Measurements from ENCODE around the gene ATP6V1F.

DNA sequence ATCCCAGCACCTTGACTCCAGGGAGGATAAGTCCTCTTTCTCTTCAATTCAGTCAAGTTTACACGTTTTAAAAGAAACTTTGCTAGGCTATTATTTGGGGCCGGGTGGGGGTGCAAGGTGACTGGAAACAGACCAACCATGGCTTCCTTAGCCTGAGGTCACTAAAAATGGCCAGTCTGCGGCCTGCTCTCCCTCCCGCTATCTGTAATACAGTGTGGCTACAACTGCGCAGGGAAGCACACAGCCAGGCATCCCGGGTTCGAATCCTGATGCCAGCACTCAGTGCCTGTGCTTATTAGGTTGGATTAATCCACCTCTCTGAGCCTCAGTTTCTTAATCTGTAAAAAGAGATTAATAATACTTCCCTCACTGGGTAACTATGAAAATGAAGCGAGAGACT, 19.5 kb downstream of the ATP6V1F start:
- TF ChIP-seq POLR2A (IDR thresholded peaks at IDR 0.05), result no peak
- TF ChIP-seq, protein P1, sequence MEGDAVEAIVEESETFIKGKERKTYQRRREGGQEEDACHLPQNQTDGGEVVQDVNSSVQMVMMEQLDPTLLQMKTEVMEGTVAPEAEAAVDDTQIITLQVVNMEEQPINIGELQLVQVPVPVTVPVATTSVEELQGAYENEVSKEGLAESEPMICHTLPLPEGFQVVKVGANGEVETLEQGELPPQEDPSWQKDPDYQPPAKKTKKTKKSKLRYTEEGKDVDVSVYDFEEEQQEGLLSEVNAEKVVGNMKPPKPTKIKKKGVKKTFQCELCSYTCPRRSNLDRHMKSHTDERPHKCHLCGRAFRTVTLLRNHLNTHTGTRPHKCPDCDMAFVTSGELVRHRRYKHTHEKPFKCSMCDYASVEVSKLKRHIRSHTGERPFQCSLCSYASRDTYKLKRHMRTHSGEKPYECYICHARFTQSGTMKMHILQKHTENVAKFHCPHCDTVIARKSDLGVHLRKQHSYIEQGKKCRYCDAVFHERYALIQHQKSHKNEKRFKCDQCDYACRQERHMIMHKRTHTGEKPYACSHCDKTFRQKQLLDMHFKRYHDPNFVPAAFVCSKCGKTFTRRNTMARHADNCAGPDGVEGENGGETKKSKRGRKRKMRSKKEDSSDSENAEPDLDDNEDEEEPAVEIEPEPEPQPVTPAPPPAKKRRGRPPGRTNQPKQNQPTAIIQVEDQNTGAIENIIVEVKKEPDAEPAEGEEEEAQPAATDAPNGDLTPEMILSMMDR (IDR thresholded peaks at IDR 0.05), result no peak
- no peak for TF ChIP-seq POLR2AphosphoS5 (IDR thresholded peaks at IDR 0.05)
- no peak for TF ChIP-seq EP300 (IDR thresholded peaks at IDR 0.05)

Data from gastroesophageal sphincter (tissue), 3 donors.